ENCODE data around the gene ANGPTL8. TPM values are rescaled to one million over a fixed set of nuclear protein-coding genes. Genes with fewer than 3 reads are reported as not detected.

Gene ANGPTL8
- total RNA-seq, 1 donor from 2014 or later = not detected

GRCh38 chr19:11286312-11286974, 47.0 kb downstream of the ANGPTL8 start:
- Mint-ChIP-seq H3K27ac (no peak overlapping the region), H3K9me3 (ENCODE audit: low read depth) (no peaks in the 10 kb centered on the region), H3K4me3 (ENCODE audit: low read depth) (no peak overlapping the region), H3K27me3 (peaks cover 3% of the 10 kb centered on the region), H3K36me3 (ENCODE audit: insufficient read depth) (no peaks in the 10 kb centered on the region), H3K4me1 (ENCODE audit: low read depth) (no peaks in the 10 kb centered on the region)
- no peak for DNase-seq (ENCODE audit: low spot score, unreplicated experiment)
- TF ChIP-seq, protein P1, sequence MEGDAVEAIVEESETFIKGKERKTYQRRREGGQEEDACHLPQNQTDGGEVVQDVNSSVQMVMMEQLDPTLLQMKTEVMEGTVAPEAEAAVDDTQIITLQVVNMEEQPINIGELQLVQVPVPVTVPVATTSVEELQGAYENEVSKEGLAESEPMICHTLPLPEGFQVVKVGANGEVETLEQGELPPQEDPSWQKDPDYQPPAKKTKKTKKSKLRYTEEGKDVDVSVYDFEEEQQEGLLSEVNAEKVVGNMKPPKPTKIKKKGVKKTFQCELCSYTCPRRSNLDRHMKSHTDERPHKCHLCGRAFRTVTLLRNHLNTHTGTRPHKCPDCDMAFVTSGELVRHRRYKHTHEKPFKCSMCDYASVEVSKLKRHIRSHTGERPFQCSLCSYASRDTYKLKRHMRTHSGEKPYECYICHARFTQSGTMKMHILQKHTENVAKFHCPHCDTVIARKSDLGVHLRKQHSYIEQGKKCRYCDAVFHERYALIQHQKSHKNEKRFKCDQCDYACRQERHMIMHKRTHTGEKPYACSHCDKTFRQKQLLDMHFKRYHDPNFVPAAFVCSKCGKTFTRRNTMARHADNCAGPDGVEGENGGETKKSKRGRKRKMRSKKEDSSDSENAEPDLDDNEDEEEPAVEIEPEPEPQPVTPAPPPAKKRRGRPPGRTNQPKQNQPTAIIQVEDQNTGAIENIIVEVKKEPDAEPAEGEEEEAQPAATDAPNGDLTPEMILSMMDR (IDR thresholded peaks at IDR 0.05; ENCODE audit: unreplicated experiment) = no peak

DNA sequence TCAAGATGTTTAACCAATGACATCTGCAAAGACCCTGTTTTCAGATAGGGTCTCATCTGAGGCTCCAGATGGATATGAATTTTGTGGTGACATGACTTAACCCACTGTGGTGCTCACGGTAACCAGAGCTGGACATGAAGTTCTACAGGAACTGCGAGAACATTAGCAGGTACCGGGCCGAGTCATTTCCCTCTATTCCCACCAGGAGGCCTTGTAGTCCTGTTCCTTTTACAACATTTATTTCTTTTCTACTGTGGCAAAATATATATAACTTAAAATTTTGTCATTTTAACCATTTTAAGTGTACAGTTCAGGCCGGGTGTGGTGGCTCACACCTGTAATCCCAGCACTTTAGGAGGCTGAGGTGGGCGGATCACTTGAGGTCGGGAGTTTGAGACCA, 48.9 kb downstream of the ANGPTL8 start:
- TF ChIP-seq, protein P1 (IDR thresholded peaks at IDR 0.05; ENCODE audit: unreplicated experiment) = peak; percentile 48
- no peak overlapping the region for H3K4me3 Mint-ChIP-seq (ENCODE audit: low read depth)
- no peaks in the 10 kb centered on the region for H3K4me1 Mint-ChIP-seq (ENCODE audit: low read depth)
- H3K9me3 Mint-ChIP-seq (ENCODE audit: low read depth) = no peaks in the 10 kb centered on the region
- no peaks in the 10 kb centered on the region for H3K36me3 Mint-ChIP-seq (ENCODE audit: insufficient read depth)
- DNase-seq (ENCODE audit: low spot score, unreplicated experiment) = no peak
- H3K27ac Mint-ChIP-seq = no peak overlapping the region
- H3K27me3 Mint-ChIP-seq = peaks cover 3% of the 10 kb centered on the region

DNA sequence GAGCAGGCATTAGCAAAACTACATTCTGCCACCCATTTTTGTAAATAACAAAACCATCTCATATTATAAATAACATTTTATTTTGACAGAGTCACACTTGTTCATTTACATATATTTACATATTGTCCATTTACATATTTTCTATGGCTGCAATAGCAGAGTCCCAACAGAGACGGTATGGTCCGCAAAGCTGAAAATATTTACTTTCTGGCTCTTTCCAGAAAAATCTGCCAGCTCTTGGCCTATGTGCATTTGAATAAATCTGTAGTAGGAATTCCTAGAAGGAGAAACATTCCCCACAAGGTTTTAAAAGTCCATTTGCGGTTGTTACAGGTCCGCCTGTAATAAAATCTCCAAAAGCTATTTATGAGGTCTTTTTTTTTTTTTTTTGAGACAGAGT, 50.8 kb downstream of the ANGPTL8 start:
- no peaks in the 10 kb centered on the region for H3K9me3 Mint-ChIP-seq (ENCODE audit: low read depth)

DNA sequence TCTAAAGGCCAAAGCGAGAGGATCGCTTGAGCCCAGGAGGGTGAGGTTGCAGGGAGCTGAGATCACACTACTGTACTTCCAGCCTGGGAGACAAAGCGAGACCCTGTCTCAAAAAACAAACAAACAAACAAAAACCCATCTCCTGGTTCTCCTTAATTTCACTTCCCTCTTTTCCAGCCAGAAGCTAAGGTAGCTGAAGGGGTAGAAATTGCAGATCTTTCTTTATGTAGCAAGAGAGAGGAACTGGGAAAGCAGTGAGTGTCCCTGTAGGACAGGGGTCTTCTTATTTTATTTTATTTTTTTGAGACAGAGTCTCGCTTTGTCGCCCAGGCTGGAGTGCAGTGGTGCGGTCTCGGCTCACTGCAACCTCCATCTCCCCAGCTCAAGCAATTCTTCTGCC, 52.0 kb downstream of the ANGPTL8 start:
- Mint-ChIP-seq H3K9me3 (ENCODE audit: low read depth) (no peaks in the 10 kb centered on the region), H3K4me3 (ENCODE audit: low read depth) (no peak overlapping the region), H3K27ac (no peak overlapping the region), H3K27me3 (peaks cover 6% of the 10 kb centered on the region), H3K4me1 (ENCODE audit: low read depth) (peaks cover 4% of the 10 kb centered on the region), H3K36me3 (ENCODE audit: insufficient read depth) (no peaks in the 10 kb centered on the region)
- TF ChIP-seq, protein P1 (IDR thresholded peaks at IDR 0.05; ENCODE audit: unreplicated experiment) = no peak
- no peak for DNase-seq (ENCODE audit: low spot score, unreplicated experiment)

More for the DNA sequence above, 50.8 kb downstream of the ANGPTL8 start:
- Mint-ChIP-seq H3K36me3 (ENCODE audit: insufficient read depth) (no peaks in the 10 kb centered on the region), H3K4me1 (ENCODE audit: low read depth) (peaks cover 4% of the 10 kb centered on the region), H3K27ac (no peak overlapping the region), H3K27me3 (peaks cover 3% of the 10 kb centered on the region), H3K4me3 (ENCODE audit: low read depth) (no peak overlapping the region)
- no peak for DNase-seq (ENCODE audit: low spot score, unreplicated experiment)
- TF ChIP-seq, protein P1 (IDR thresholded peaks at IDR 0.05; ENCODE audit: unreplicated experiment) = no peak

Other genes with a start within 250 kb of the ANGPTL8 start
- gene LDLR, start 150.2 kb upstream of the ANGPTL8 start, total RNA-seq = 67.3 and 73.2 TPM in 2 replicates
- 22.8 and 24.3 TPM in 2 replicates for gene SPC24, start 83.8 kb upstream of the ANGPTL8 start, total RNA-seq
- 27.6 and 29.1 TPM in 2 replicates for gene KANK2, start 42.1 kb upstream of the ANGPTL8 start, total RNA-seq
- 88.0 and 89.1 TPM in 2 replicates for gene DOCK6, start 22.9 kb downstream of the ANGPTL8 start, total RNA-seq
- not detected in 2 replicates for gene TSPAN16, start 56.5 kb downstream of the ANGPTL8 start, total RNA-seq
- 40.7 and 43.9 TPM in 2 replicates for gene RAB3D, start 100.0 kb downstream of the ANGPTL8 start, total RNA-seq
- 49.8 and 51.1 TPM in 2 replicates for gene TMEM205, start 106.6 kb downstream of the ANGPTL8 start, total RNA-seq
- gene CCDC159, start 106.9 kb downstream of the ANGPTL8 start, total RNA-seq = 25.0 and 27.6 TPM in 2 replicates
- gene PLPPR2, start 115.8 kb downstream of the ANGPTL8 start, total RNA-seq = 7.9 and 10.1 TPM in 2 replicates
- 3.2 and 3.3 TPM in 2 replicates for gene SWSAP1, start 135.0 kb downstream of the ANGPTL8 start, total RNA-seq
- gene EPOR, start 144.7 kb downstream of the ANGPTL8 start, total RNA-seq = 53.6 and 56.7 TPM in 2 replicates
- 266 and 284 TPM in 2 replicates for gene RGL3, start 179.7 kb downstream of the ANGPTL8 start, total RNA-seq
- gene ODAD3, start 195.5 kb downstream of the ANGPTL8 start, total RNA-seq = 1.8 and 2.2 TPM in 2 replicates
- 409 and 437 TPM in 2 replicates for gene PRKCSH, start 196.0 kb downstream of the ANGPTL8 start, total RNA-seq
- gene ELAVL3, start 241.4 kb downstream of the ANGPTL8 start, total RNA-seq = 0.87 and 1.4 TPM in 2 replicates

All from progenitor cell of endocrine pancreas (in vitro differentiated cells).